GM15510 (cell line): Measurements from ENCODE around the gene PDGFRB.

Source experiments
- POLR2A ChIP-seq: IDR thresholded peaks from 3 replicates; pipeline ENCODE4 v1.6.1; 2011; ENCODE audit warnings: borderline replicate concordance; ENCODE audit not compliant: insufficient read length; ENCODE audit errors: extremely low read depth

Gene PDGFRB

GRCh38 chr5:150092159-150092787, 63.4 kb downstream of the PDGFRB start:
- no peak for TF ChIP-seq POLR2A

- TF ChIP-seq POLR2A: no peak
These were observed 69.5 kb downstream of the PDGFRB start, which contains the start of gene CSF1R for GRCh38 chr5:150085950-150086715. Gene CSF1R (minus strand): TSS chr5:150086554. CDS start chr5:150086427, 127 bp downstream.

- TF ChIP-seq POLR2A: no peak
These were observed 70.3 kb downstream of the PDGFRB start for GRCh38 chr5:150085191-150085912.

- no peak for TF ChIP-seq POLR2A
These were observed 72.8 kb downstream of the PDGFRB start for GRCh38 chr5:150082889-150083288.

- TF ChIP-seq POLR2A: no peak
These were observed 73.3 kb downstream of the PDGFRB start for GRCh38 chr5:150082374-150082773.

- no peak for TF ChIP-seq POLR2A
These were observed 73.9 kb downstream of the PDGFRB start for GRCh38 chr5:150081541-150082283.

- TF ChIP-seq POLR2A: no peak
These were observed 74.8 kb downstream of the PDGFRB start for GRCh38 chr5:150080696-150081435.

DNA sequence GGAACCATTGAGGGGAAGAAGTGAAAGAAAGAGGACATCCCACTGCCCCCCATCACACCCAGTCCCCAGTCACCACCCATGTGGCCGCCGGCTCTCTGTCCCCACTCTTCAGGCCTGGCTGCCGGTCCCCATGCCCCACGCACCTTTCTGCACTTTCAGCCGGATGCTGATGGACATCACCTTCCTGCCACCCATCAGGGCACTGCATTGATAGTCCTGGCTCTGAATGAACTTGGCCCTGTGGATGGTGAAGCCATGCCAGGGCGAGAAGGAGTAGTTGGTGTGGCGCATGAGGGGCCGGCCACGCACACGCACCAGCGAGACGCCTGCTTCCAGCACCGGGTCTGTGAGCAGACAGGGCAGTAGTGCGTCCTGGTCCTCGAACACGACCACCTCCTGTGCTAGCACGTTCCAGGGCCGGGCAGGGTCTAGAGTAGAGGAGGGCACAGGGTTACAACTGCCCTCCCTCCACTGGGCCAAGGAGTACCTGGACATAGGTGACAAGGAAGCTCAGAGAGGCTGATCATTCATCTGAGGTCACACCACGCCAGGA, 75.7 kb downstream of the PDGFRB start:
- TF ChIP-seq POLR2A: no peak

DNA sequence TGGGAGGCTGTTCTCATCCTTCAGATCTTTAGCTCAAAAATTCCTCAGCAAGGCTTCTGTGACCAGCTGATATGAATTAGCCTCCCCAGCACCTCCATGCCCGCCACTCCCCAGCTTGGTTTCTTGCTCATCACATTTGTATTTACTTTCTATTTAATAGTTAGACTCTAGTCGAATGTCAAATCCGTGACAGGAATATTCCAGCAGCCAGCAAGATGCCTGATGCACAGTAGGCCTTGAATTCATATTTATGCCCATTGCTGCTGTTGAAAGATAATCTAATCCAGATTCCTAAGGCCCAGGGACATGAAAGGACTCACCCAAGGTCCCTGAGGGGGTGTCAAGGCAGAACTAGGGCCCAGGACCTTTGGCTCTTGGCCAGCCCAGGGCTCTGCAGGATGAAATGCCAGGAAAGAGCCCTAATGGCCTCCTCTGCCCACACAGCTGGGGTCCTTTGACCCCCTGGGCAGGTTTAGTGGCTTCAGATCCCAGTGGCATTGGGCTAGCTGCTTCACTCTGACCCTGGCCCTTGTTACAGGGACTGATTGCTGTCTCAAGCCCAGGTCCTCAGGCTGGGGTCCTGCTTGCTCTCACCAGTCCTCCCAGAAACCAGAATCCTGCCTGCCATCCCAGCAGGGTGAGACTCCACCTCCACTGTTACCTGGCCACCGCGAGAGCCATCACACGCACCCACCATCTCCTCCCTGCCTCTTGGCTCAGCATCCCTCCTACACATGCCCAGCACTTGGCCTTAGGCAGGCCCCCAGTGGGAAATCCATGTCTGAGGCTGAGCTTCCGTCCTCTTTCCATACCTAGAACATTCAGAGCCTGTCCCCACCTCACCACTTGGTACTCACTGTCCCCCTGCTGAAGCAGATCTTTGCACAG, 76.6 kb downstream of the PDGFRB start:
- no peak for TF ChIP-seq POLR2A

DNA sequence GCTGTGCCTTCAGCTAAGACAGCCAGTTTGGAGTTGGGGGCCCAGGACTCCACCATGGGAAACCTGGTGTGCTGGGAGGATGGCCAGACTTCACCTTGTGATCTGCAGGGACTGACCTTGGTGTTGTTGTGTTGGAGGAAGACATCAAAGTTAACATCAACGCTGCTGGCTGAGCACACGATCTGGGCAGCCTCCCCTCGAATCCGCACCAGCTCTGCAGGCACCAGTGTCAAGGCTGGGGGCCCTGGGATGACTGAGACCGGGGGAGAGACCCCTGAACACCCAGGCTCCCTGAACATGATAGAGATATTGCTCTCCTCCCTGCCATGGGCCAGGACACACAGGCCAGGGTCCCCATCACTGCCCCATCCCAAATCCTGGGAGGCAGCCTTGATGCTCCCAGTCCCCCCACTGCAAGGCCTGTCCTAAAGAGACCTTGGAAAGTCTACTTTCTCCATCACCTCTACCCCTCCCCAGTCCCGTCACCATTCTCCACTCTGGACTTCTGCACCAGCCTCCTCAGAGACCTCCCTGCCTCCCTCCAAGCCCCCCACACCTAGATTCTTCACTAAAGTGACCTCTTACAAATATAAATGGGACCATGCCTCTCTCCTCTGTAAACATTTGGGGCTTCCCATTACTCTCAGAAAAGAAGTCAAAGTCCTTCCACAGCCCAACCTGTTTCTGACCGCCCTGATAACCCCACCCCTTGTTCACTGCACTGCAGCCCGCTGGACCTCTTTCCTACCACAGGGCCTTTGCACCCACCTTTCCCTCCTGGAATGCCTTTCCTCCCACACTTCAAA, 77.4 kb downstream of the PDGFRB start:
- TF ChIP-seq POLR2A: no peak

- TF ChIP-seq POLR2A: no peak
These were observed 78.6 kb downstream of the PDGFRB start for GRCh38 chr5:150077060-150077459.

DNA sequence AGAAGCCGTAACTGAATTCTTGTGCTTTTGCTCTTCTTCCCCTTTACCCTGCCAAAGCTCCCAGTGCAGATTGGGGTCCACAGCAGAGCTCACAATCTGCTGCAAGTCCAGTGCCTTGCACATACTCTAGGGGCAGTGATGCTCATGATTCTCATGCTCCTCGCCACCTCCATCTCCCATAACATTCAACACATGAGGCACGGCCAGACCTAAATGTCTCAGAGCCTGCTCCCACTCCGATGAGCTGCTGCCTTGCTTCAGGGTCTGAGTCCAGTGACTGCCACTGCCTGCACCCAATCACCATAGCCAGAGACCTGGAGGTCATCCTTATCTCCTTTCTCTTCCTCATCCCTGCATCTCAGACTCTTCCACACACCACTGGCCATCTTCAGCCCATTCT, 79.8 kb downstream of the PDGFRB start:
- no peak for TF ChIP-seq POLR2A
